GM18907 (cell line): Measurements from ENCODE around the gene PIGU.
"Not testable (repeated sequence)": the region's sequence is repeated elsewhere in the genome, so short reads cannot be mapped to it uniquely, and the experiment has no call there.

ENCODE experiments used
- ATAC-seq: cut with Tn5 transposase; IDR thresholded peaks from one replicate; pipeline ENCODE4 v1.9.1; 2021; ENCODE audit warnings: mild to moderate bottlenecking, moderate library complexity; ENCODE audit not compliant: unreplicated experiment

Gene PIGU

GRCh38 chr20:34676642-34677373, at the start of gene PIGU:
TSS of gene PIGU (minus strand) at chr20:34677092. CDS start at chr20:34677085, 7 bp downstream.
- ATAC-seq: peak; percentile 94

GRCh38 chr20:34724172-34724571, 47.3 kb upstream of the PIGU start:
- ATAC-seq: no peak

- ATAC-seq: not testable (repeated sequence)
These were observed 45.7 kb upstream of the PIGU start for GRCh38 chr20:34722560-34722959.

GRCh38 chr20:34720266-34720665, 43.4 kb upstream of the PIGU start:
- ATAC-seq: no peak

- peak; percentile 81 for ATAC-seq
These were observed 42.5 kb upstream of the PIGU start for GRCh38 chr20:34719242-34720017.

GRCh38 chr20:34717230-34718095, 40.6 kb upstream of the PIGU start:
- ATAC-seq: no peak

GRCh38 chr20:34716921-34717229, 40.0 kb upstream of the PIGU start:
- ATAC-seq: no peak

GRCh38 chr20:34715384-34715783, 38.5 kb upstream of the PIGU start:
- no peak for ATAC-seq

GRCh38 chr20:34713944-34714515, 37.1 kb upstream of the PIGU start:
- ATAC-seq: not testable (repeated sequence)

GRCh38 chr20:34713194-34713943, 36.5 kb upstream of the PIGU start:
- ATAC-seq: no peak

- ATAC-seq: no peak
These were observed 35.8 kb upstream of the PIGU start for GRCh38 chr20:34712525-34713192.

GRCh38 chr20:34711813-34712430, 35.0 kb upstream of the PIGU start:
- ATAC-seq: no peak

- no peak for ATAC-seq
These were observed 34.1 kb upstream of the PIGU start for GRCh38 chr20:34710861-34711574.

GRCh38 chr20:34710568-34710839, 33.6 kb upstream of the PIGU start:
- no peak for ATAC-seq

- peak; percentile 37 for ATAC-seq
These were observed 33.1 kb upstream of the PIGU start for GRCh38 chr20:34709831-34710567.

GRCh38 chr20:34709044-34709830, 32.3 kb upstream of the PIGU start:
- ATAC-seq: peak; percentile 53

- ATAC-seq: peak; percentile 14
These were observed 31.7 kb upstream of the PIGU start for GRCh38 chr20:34708621-34709043.
